SK-N-SH treated with all-trans-retinoic acid at 6 μM for 48 hours (cell line): ENCODE results near the gene ATP8A2.

Experiments
- ARNTL ChIP-seq: fragments of 450-650 bp; formaldehyde crosslinking; IDR thresholded peaks from 2 replicates; pipeline ENCODE4 v1.5.0; 2020; ENCODE audit warnings: low read depth, mild to moderate bottlenecking, moderate library complexity, borderline replicate concordance
- BACH2 ChIP-seq: fragments of 250-450 bp; sonication (Bioruptor Pico); IDR thresholded peaks from 2 replicates; pipeline ENCODE4 v1.9.0; 2021; ENCODE audit warnings: mild to moderate bottlenecking, borderline replicate concordance
- CSDC2 ChIP-seq: fragments of 250-450 bp; sonication (Bioruptor Pico); IDR thresholded peaks from 2 replicates; pipeline ENCODE4 v1.5.0; 2020; ENCODE audit warnings: mild to moderate bottlenecking, moderate library complexity
- ESRRG ChIP-seq: fragments of 250-450 bp; sonication (Bioruptor Pico); IDR thresholded peaks from 2 replicates; pipeline ENCODE4 v1.6.1; 2021; ENCODE audit warnings: mild to moderate bottlenecking
- ISL1 ChIP-seq: fragments of 250-450 bp; sonication (Bioruptor Pico); IDR thresholded peaks from 2 replicates; pipeline ENCODE4 v2.1.2; 2022; ENCODE audit warnings: mild to moderate bottlenecking, moderate library complexity
- RARB ChIP-seq: fragments of 250-450 bp; sonication (Bioruptor Pico); IDR thresholded peaks from 2 replicates; pipeline ENCODE4 v1.8.0; 2021; ENCODE audit warnings: mild to moderate bottlenecking, moderate library complexity
- TCF4 ChIP-seq: fragments of 250-450 bp; sonication (Bioruptor Pico); IDR thresholded peaks from 2 replicates; pipeline ENCODE4 v1.8.0; 2021; ENCODE audit warnings: mild to moderate bottlenecking, moderate library complexity, borderline replicate concordance
- TOX ChIP-seq: fragments of 250-450 bp; sonication (Bioruptor Pico); IDR thresholded peaks from 2 replicates; pipeline ENCODE4 v1.8.0; 2021; ENCODE audit warnings: mild to moderate bottlenecking, moderate library complexity, borderline replicate concordance
- ZFP30 ChIP-seq: fragments of 450-650 bp; formaldehyde crosslinking; IDR thresholded peaks from 2 replicates; pipeline ENCODE4 v1.5.0; 2022; ENCODE audit warnings: mild to moderate bottlenecking, moderate library complexity
- ZNF70 ChIP-seq: fragments of 450-650 bp; formaldehyde crosslinking; IDR thresholded peaks from 2 replicates; pipeline ENCODE4 v1.5.0; 2020; ENCODE audit warnings: mild to moderate bottlenecking, moderate library complexity
- TF ChIP-seq, protein P1 (sequence below): fragments of 250-450 bp; sonication (Bioruptor Pico); IDR thresholded peaks from 2 replicates; pipeline ENCODE4 v1.8.0; 2020; ENCODE audit warnings: mild to moderate bottlenecking, moderate library complexity, borderline replicate concordance

DNA sequence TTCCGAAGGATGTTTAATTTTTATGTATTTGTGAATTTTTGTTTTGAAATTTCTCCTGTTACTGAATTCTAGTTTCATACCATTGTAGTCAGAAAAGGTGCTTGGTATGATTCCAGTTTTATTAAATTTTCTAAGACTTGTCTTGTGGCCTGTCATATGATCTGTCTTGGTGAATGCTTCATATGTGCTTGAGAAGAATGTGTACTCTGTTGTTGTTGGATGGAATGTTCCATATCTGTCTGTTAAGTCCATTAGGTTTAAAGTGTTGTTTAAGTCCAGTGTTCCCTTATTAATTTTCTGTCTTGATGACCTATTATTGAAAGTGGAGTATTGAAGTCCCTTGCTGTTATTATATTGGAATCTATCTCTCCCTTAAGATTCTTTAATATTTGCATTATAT is 273.9 kb downstream of the ATP8A2 start:
- TF ChIP-seq TOX: no peak
- TF ChIP-seq ISL1 (CRISPR knock-in tag): no peak
- TF ChIP-seq ZFP30 (CRISPR knock-in tag): no peak
- no peak for TF ChIP-seq ESRRG (CRISPR knock-in tag)
- TF ChIP-seq RARB: no peak
- TF ChIP-seq, protein P1, sequence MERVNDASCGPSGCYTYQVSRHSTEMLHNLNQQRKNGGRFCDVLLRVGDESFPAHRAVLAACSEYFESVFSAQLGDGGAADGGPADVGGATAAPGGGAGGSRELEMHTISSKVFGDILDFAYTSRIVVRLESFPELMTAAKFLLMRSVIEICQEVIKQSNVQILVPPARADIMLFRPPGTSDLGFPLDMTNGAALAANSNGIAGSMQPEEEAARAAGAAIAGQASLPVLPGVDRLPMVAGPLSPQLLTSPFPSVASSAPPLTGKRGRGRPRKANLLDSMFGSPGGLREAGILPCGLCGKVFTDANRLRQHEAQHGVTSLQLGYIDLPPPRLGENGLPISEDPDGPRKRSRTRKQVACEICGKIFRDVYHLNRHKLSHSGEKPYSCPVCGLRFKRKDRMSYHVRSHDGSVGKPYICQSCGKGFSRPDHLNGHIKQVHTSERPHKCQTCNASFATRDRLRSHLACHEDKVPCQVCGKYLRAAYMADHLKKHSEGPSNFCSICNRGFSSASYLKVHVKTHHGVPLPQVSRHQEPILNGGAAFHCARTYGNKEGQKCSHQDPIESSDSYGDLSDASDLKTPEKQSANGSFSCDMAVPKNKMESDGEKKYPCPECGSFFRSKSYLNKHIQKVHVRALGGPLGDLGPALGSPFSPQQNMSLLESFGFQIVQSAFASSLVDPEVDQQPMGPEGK: no peak
- TF ChIP-seq BACH2 (CRISPR knock-in tag): no peak
- TF ChIP-seq ARNTL (CRISPR knock-in tag): no peak
- TF ChIP-seq TCF4 (CRISPR knock-in tag): no peak
- no peak for TF ChIP-seq CSDC2 (CRISPR knock-in tag)
- TF ChIP-seq ZNF70 (CRISPR knock-in tag): no peak
